ENCODE data around the gene HCRTR2.

Gene HCRTR2

DNA sequence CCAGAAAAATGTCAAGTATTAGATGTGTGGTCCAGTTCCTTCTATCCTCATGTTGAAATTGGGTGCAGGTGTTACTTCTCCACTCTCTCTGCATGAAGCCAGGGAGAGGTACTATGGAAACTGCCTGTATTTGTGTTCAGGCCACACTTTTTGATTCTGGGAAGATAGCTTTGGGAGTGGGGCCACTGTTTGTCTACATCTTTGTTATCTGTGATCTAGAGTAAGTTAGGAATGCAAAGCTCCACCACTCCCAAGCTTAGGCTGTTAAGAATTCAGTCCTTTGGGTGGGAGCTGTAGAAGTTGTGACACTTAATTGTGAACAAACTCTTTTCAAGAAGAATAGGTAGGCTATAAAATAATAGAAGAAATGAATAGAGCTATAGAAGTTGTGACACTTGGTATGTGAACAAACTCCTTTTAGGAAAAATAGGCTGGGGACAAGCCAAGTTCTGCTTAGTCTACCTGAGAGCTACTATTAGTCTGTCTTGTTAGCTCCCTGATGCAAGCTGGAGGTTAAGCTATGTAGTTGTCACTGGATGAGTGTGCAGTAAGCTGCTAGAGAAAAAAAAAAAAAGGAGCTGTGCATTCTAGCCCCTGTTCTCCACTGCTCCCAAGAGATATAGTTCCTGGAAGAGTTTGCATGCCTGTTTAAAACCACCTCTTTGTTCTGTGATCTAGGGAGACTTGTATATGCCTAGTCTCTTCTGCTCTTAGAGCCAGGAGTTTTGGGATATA lies 145.8 kb downstream of the HCRTR2 start:
- no peak for FAIRE-seq
- DNase-seq (ENCODE audit: insufficient read length, low spot score) = no peak

GRCh38 chr6:55320696-55321086 lies 146.4 kb downstream of the HCRTR2 start:
- no peak for FAIRE-seq

DNA sequence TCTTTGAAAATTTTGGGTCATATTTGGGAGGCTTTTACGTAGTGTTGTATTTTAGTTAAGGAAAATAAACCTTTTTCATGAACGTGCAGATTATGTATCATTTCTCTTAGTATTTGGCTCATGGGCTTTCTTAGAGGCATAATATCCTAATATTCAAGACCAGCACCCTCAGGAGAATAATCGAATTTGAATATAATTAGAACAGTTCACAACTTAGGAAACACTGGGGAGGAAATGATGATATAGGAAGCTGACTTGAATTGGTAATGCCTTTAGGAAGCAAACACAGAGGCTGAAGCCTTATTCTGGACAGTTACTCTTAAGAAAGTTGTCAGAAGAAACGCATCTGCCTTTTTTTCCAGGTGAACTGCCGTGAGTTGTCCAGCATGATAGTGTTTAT lies 152.9 kb downstream of the HCRTR2 start, which contains the start of gene GFRAL:
Gene GFRAL, plus strand, starts transcription at position 301 of the 400 bp plus-strand sequence. Its CDS starts 86 bp downstream, at position 387.
- DNase-seq (ENCODE audit: insufficient read length, low spot score) (no peak), FAIRE-seq (no peak)

More at GRCh38 chr6:55320696-55321086, 146.4 kb downstream of the HCRTR2 start:
- DNase-seq (ENCODE audit: insufficient read length, low spot score) = no peak

Data from HTR-8/SVneo (cell line).